PC-9 (cell line): ENCODE results near the gene TNRC6C.

Experiments used
- CTCF ChIP-seq: fragments of 200-600 bp; sonication (generic); conservative IDR thresholded peaks from 2 replicates; pipeline ENCODE4 v1.6.1; 2017; ENCODE audit warnings: mixed run types, antibody characterized with exemption, mild to moderate bottlenecking, moderate library complexity
- EZH2 ChIP-seq: fragments of 200-600 bp; sonication (generic); IDR thresholded peaks from 2 replicates; pipeline ENCODE4 v1.8.0; 2017; ENCODE audit warnings: antibody characterized with exemption, low read depth

- TF ChIP-seq CTCF (no peak), EZH2 (no peak)
These were observed 53.9 kb downstream of the TNRC6C start for GRCh38 chr17:78012428-78012827.
